GM12801 (cell line): ENCODE measurements around the gene LHX1.

ENCODE experiments used
- TF ChIP-seq, protein P1 (sequence below): IDR thresholded peaks from one replicate; pipeline ENCODE4 v1.5.1; 2011; ENCODE audit warnings: control low read depth; ENCODE audit not compliant: insufficient read length; ENCODE audit errors: extremely low read depth

Gene LHX1

GRCh38 chr17:36971508-36971907 is 34.2 kb downstream of the LHX1 start:
- TF ChIP-seq, protein P1, sequence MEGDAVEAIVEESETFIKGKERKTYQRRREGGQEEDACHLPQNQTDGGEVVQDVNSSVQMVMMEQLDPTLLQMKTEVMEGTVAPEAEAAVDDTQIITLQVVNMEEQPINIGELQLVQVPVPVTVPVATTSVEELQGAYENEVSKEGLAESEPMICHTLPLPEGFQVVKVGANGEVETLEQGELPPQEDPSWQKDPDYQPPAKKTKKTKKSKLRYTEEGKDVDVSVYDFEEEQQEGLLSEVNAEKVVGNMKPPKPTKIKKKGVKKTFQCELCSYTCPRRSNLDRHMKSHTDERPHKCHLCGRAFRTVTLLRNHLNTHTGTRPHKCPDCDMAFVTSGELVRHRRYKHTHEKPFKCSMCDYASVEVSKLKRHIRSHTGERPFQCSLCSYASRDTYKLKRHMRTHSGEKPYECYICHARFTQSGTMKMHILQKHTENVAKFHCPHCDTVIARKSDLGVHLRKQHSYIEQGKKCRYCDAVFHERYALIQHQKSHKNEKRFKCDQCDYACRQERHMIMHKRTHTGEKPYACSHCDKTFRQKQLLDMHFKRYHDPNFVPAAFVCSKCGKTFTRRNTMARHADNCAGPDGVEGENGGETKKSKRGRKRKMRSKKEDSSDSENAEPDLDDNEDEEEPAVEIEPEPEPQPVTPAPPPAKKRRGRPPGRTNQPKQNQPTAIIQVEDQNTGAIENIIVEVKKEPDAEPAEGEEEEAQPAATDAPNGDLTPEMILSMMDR, result no peak

GRCh38 chr17:36972186-36972700 is 35.0 kb downstream of the LHX1 start:
- TF ChIP-seq, protein P1, result no peak

DNA sequence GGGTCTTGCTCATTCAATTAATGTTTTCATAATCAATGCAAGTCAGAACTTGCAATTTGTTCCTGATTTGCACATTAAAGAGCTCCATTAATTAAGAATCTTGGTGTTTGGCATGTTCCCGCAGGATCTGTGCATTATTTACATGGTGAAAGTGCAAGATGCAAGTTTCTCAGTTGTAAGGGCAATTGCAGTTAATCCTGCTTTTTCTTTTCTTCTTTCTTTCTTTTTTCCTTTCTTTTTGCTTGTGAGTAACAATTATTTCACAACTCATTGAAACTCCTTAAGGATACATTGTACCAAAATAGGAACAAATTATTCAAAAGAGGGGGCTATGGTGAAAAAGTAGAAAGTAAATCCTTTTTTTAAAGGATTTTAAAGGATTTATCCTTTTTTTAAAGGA is 35.6 kb downstream of the LHX1 start:
- TF ChIP-seq, protein P1, result no peak

- TF ChIP-seq, protein P1, result no peak
Observed at GRCh38 chr17:36975922-36976515, 38.7 kb downstream of the LHX1 start.

DNA sequence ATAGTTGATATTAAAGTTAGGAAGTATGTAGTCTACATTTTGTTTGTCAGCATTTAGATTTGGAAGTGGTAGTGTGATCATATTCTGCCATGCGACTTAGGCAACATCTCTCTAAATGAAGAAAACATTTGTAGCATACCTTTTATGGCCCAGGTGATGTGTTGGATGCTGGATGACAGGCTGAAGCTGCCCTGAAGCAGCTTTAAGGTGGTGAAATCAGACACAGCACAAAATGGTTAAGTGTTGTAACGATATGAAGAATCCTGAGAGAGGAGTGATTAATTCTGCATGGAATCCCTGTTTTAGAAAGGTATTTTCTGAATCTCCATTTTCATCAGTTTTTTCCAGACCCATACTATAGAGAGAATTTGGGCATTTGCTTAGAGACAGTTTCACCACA is 39.8 kb downstream of the LHX1 start:
- TF ChIP-seq, protein P1, result no peak

GRCh38 chr17:36977568-36977967 is 40.3 kb downstream of the LHX1 start:
- TF ChIP-seq, protein P1, result no peak

- TF ChIP-seq, protein P1, result no peak
Observed at GRCh38 chr17:36978810-36979564, 41.7 kb downstream of the LHX1 start.
